DMS153 treated with DMSO at 0.1 percent for 48 hours (cell line): ENCODE results near the gene MBP.

Experiments used
- DNase-seq: peaks from one replicate; lab custom pipeline; 2025; ENCODE audit not compliant: unreplicated experiment; lab: John Stamatoyannopoulos, UW

MBP gene

GRCh38 chr18:77009675-77010074, 122.9 kb downstream of the MBP start:
- DNase-seq: no peak

GRCh38 chr18:77008576-77009315, 123.8 kb downstream of the MBP start:
- no peak for DNase-seq

GRCh38 chr18:77008006-77008405, 124.6 kb downstream of the MBP start:
- no peak for DNase-seq

- no peak for DNase-seq
These were observed 125.3 kb downstream of the MBP start for GRCh38 chr18:77007251-77007650.

- DNase-seq: no peak
These were observed 126.0 kb downstream of the MBP start for GRCh38 chr18:77006305-77007175.

GRCh38 chr18:77005651-77006195, 126.9 kb downstream of the MBP start:
- DNase-seq: no peak

GRCh38 chr18:77004555-77005380, 127.8 kb downstream of the MBP start:
- DNase-seq: no peak

GRCh38 chr18:77003316-77003715, 129.3 kb downstream of the MBP start:
- no peak for DNase-seq

GRCh38 chr18:77002496-77002895, 130.1 kb downstream of the MBP start:
- no peak for DNase-seq

- no peak for DNase-seq
These were observed 130.6 kb downstream of the MBP start for GRCh38 chr18:77001979-77002378.

GRCh38 chr18:77001041-77001440, 131.5 kb downstream of the MBP start:
- no peak for DNase-seq

GRCh38 chr18:77000527-77000926, 132.1 kb downstream of the MBP start:
- peak; percentile 6 for DNase-seq

- DNase-seq: no peak
These were observed 133.5 kb downstream of the MBP start for GRCh38 chr18:76999077-76999476.

GRCh38 chr18:76997951-76998808, 134.4 kb downstream of the MBP start:
- DNase-seq: no peak

GRCh38 chr18:76996429-76996828, 136.2 kb downstream of the MBP start:
- DNase-seq: no peak

- DNase-seq: no peak
These were observed 136.7 kb downstream of the MBP start for GRCh38 chr18:76995896-76996295.

- DNase-seq: no peak
These were observed 138.4 kb downstream of the MBP start for GRCh38 chr18:76994086-76994654.

GRCh38 chr18:76993573-76993972, 139.0 kb downstream of the MBP start:
- no peak for DNase-seq

- DNase-seq: no peak
These were observed 139.5 kb downstream of the MBP start for GRCh38 chr18:76993085-76993382.
